IPS-18c (cell line): ENCODE data around the gene PLCH2.
"Not testable (repeated sequence)": the region's sequence is repeated elsewhere in the genome, so short reads cannot be mapped to it uniquely, and the experiment has no call there.

ENCODE experiments used
- H3K4me3 ChIP-seq: 2 replicates; pipeline ENCODE4 v1.7.0; 2013; ENCODE audit warnings: low read depth, mild to moderate bottlenecking, low read length, moderate library complexity; ENCODE audit not compliant: insufficient read depth
- H3K9me3 ChIP-seq: one replicate; pipeline ENCODE4 v1.6.1; 2013; ENCODE audit warnings: mild to moderate bottlenecking, low read length, moderate library complexity; ENCODE audit not compliant: control insufficient read depth, insufficient read depth

The PLCH2 gene

DNA sequence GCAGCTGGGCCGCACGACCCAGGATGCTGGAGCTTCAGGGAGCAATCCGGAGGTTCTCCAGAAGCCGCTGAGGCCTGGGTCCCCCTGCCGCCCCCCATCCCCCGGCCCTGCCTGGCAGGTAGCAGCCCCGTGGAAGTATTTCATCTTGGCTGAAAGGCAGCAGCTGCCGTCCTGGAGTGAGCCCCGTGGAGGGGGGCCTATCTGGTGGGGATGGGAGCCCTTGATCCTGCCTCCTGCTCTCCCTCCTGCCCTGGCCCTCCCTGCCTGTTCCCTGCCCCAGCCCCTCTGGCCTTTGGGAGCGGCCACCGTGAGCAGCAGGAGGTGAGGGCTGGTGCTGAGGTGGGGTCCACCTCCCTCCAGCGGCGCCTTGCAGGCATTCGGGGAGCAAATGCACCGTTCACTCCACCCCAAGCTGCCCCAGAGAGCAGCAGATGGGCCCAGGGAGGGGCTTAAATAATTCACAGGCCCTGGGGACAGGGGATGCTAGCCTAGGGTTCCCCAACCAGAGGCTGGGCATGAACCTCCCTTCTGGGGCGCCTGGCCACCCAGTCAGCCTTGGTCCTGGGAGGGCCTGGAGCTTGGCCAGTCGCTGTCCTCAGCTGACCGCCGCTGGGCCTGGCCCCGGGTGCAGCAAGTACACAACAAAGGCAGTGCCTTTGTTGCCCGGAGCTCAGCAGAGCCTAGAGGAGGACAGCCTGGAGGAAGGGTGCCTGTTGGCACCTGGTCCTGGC is 23.7 kb upstream of the PLCH2 start:
- no peak overlapping the region for H3K4me3 ChIP-seq

DNA sequence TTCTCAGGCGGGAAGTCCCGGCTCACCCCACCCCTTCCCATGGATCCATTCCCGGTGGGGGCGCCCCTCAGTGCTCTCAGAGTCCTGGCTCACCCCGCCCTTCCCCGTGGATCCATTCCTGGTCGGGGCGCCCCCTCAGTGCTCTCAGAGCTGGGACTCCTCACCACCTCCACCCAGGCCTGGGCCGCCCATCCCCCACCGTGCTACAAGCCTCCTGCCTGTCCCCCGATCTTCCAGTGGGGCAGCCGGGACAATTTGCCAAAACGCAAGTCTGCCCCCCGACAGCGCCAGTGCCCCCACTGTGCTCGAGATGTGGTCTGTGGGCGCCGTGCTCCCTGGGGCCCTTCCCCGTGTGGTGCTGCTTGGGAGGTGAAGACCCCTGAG is 23.2 kb upstream of the PLCH2 start:
- H3K9me3 ChIP-seq, result no peaks in the 10 kb centered on the region
- H3K4me3 ChIP-seq, result no peak overlapping the region

More for the DNA sequence above, 23.7 kb upstream of the PLCH2 start:
- no peaks in the 10 kb centered on the region for H3K9me3 ChIP-seq

DNA sequence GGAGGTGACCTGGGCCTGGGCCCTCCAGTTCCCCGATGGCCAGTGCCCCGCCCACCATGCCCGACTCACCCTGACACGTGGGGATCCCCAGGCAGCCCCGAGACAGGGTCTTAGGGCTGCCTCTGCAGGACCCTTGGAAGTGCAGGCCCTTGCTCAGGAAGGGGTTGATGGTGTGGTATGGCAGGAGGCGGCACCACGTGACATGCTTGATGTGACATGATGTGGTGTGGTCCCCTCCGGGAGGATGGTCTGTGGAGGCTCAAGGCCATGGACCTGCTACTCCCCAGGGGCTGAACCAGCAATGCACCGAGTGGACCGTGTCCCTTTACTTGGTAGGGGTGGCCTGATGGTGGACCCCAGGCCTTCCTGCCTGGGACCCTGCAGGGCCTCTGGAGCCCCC is 21.9 kb upstream of the PLCH2 start:
- H3K9me3 ChIP-seq, result no peaks in the 10 kb centered on the region
- no peak overlapping the region for H3K4me3 ChIP-seq

DNA sequence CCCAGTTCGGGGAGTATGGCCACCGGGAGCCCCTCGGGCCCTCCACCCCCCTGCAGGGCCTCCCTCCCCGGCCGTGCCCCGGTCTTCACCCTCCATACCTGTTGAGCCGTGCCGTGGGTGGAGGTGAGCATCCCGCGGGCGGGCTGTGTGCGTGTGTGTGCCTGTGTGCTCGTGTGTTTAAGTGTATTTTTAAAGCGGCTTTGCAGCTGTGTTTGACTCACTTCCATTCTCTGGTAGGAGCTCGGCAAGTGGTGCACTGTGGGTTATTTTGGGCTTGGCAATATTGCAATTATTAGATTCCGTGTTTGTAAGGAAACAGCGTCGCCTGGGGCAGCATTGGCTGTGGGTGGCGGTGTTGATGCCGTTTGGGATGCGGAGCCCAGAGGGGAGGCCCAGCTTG is 20.3 kb upstream of the PLCH2 start:
- no peak overlapping the region for H3K4me3 ChIP-seq
- no peaks in the 10 kb centered on the region for H3K9me3 ChIP-seq

DNA sequence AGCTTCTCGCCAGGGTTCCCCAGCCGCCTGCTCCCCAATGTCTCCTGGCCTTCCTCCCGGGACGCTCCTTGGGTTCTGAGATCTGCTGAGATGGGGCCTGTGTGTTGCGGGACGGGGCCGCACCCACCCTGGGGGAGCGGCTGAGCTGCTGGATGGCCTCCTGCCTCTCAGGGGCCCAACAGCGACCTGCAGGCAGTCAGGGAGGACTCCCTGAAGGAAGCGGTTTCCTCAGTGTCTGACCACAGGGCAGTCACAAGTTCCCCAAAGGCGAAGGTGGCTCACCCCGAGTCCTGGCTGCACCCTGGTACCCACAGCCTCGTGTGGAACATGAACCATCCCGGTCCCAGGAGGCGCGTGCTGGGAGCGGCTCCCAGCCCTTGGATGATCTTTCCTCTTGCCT is 18.6 kb upstream of the PLCH2 start:
- peaks cover 2% of the 10 kb centered on the region for H3K9me3 ChIP-seq
- H3K4me3 ChIP-seq, result no peak overlapping the region

DNA sequence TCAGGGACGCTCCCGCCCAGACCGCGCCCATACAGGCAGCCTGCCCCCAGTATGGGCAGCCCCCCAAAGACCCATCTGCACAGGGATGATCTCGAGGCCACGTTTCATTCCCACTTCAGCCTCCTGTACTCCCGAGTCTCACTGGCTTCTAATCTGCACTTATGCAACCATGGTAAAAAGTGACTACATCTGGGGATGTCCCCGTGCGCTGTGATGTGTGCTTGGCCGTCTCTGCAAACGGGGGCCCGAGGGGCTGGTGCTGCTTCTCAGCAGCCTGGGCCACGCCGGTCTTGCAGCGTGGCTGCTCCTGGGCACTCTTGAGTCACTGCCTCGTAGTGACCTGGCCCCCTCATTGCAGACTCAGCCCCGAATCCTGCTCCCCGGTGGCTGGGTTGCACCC is 17.4 kb upstream of the PLCH2 start:
- Histone ChIP-seq H3K4me3 (no peak overlapping the region), H3K9me3 (peaks cover 2% of the 10 kb centered on the region)

DNA sequence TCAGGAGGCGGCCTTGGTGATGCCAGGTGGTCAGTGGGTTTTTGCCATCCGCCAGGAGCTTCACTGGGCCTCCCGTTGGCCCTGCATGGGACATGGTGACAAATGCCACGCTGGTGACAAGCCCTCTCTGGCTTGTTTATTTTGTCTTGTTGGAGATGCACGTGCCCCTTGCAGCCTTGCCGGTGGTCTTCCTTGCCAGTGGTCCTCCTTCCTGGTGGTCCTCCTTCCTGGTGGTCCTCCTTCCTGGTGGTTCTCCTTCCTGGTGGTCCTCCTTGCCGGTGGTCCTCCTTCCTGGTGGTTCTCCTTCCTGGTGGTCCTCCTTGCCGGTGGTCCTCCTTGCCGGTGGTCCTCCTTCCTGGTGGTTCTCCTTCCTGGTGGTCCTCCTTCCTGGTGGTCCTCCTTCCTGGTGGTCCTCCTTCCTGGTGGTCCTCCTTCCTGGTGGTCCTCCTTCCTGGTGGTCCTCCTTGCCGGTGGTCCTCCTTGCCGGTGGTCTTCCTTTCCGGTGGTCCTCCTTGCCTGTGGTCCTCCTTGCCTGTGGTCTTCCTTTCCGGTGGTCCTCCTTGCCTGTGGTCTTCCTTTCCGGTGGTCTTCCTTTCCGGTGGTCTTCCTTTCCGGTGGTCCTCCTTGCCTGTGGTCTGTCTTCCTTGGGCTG is 16.9 kb upstream of the PLCH2 start:
- not testable (repeated sequence) for H3K4me3 ChIP-seq, H3K9me3 ChIP-seq

DNA sequence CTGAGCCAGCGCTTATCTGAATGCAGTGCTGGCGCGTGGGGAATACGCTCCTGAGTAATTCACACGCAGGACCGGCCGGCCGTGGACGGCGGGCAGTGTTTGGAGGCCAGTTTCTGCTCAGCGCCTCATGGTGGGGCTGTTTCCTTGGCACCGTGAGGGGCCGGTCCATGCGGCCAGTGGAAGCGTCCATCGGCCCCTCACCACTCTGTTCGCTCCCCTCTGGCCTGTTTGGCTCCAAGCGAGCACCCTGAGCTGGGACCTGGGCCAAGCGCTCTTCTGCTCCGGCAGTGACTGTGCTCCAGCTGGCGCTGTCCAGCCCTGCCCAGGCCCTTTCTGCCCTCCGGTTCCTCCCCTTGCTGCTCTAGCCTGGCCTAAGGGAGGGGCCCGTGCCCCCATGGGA is 16.3 kb upstream of the PLCH2 start:
- no peak overlapping the region for H3K4me3 ChIP-seq
- peaks cover 2% of the 10 kb centered on the region for H3K9me3 ChIP-seq

DNA sequence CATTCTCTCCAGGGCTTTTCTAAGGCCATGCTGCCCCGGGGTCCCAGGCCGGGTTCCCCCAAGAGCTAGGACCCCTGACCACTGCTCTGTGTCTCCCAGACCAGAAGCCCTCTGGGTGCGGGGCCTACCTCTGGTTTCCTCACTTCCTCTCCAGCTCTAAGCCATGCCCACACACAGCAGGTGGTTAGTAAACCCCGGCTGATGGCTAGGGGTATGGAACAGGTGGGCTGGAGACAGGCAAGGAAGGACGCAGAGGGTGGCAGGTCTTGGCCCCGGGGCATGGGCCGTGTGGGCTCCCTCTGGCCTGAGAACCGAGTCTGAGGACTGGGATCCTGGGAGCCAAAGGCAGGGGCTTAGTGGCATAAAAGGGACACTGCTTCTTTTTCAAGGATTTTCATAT is 15.9 kb upstream of the PLCH2 start:
- no peak overlapping the region for H3K4me3 ChIP-seq
- peaks cover 2% of the 10 kb centered on the region for H3K9me3 ChIP-seq

DNA sequence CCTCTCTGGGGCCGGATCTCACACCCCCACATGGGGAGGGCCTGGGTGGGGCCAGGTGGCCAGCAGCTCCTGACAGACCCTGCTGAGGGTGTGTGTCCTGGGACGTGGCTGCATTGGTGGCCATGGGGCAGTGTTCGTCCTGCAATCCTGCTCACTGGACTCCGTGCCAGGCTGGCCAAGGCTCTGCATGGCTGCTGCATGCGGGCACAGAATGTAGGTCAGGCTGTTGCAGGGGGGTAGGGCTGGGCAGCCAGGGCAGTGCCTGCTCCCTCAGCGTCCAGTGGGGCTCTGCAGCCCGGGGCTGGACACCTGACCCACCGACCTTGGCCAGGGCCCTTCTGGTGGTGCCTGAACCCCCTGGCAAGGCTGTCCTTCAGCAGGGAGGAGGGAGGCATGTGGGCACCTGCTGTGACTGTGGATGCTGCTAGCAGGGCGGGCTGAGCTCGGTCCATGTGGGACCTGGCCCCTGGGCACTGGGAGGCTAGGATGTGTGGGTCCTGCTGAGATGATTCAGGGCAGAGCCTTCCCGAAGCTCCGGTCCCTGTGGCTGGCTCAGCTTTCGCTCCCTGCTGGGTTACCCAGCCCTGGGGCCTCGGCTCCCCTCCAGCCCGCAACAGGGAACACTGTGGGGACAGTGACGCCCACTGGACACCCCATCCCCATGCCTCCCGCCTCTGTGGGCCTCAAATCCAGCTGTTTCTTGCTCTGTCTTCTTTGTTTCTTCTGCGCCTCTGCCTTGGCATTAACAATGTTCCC is 14.9 kb upstream of the PLCH2 start:
- Histone ChIP-seq H3K4me3 (no peak overlapping the region), H3K9me3 (peaks cover 2% of the 10 kb centered on the region)

DNA sequence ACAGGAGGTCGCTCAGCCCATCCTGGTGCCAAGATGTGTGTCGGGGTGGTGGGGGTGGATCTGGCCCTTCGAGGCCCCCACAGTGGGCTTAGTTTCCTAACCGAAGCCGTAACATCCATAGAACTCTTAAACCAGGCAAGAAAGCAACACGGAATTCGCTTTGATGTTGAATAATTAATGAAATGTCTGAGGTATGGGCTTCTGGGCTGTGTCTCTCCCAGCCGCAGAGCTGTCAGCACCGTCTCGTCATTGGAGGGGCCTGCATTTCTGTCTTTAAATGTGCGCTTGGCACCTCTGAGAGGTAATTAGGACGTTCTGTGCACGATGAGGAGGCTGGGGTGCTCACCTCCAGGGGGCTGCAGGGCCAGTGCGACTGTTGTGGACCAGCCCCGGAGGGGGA is 13.3 kb upstream of the PLCH2 start:
- Histone ChIP-seq H3K4me3 (no peak overlapping the region), H3K9me3 (peaks cover 2% of the 10 kb centered on the region)

DNA sequence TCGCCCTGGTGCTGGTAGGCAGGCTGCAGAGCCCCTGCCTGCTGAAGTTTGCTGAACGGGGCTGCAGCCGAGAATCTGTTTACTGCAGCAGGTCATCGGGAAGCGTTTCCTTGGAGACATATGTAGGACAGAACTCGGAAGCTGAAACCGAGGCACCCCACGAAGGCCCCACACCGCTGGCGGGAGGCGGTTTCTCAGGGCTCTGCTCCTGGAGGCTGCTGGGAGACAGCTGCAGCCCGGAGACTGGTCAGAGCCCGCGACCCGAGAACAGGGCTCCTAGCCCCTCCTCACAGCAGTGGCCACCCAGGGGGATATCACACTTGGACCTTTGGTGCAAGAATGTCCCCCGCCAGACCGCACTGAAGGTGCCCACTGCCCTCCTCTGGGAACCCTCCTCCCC is 12.7 kb upstream of the PLCH2 start:
- Histone ChIP-seq H3K9me3 (peaks cover 2% of the 10 kb centered on the region), H3K4me3 (no peak overlapping the region)

DNA sequence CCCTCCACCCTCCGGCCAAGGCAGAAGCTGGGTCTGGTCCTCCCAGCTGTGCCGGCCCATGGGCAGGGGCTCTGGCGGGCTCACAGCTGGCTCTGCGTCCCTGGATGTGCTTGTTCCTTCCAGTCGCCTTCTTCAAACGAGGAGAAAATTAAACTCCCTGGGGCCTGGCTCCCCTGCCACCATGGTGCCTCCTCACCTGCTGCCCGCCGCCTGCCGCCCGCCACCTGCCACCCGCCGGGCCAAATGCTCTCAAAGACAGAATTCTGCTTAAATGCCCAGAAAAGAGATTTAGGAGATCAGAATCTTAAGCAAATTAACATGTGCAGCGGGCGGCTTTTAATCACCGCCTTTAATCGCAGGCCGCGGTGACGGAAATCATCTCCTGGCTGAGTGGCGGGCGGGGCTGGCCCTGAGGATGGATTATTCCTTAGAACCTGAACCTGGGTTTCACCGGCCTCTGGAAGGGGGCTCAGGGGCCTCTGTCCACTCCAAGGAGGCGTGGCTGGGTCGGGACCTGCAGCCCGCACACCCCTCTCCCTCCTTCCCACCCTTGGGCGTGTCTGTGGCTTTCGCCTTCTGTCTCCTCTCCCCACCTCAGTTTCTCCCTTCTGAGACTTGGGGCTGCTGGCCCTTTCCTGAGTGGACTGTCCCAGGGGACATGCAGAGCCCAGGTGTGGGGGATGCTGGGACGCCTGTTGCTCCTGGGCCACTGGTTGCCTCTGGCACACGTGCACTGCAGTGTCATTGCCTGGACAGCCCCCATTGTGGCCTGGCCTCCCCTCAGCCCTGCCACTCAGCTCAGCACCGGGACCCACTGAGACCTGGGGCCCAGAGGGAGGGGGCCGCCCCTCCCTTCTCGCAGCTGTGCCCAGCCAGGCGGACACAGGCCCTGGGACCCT is 10.5 kb upstream of the PLCH2 start:
- Histone ChIP-seq H3K9me3 (peaks cover 5% of the 10 kb centered on the region), H3K4me3 (no peak overlapping the region)

DNA sequence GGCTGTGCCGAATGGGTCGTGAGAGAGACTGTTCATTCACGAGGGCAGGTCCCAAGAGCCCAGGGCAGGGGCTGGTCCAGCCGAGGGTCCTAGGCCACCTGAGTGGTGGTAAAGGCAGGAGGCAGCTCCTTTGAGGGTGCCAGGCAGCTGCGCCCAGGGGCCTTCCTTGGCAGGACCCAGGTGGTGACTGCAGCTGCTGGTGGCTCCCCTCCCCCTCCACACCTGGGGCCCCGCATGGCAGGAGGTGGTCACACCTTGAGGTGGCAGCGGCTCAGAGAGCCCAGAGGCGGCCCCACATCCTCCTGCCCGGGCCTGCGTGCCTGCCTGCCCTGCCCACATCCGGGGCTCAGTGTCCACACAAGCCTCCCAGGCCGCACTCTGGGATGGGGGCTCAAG is 9.8 kb upstream of the PLCH2 start:
- H3K4me3 ChIP-seq, result no peak overlapping the region

DNA sequence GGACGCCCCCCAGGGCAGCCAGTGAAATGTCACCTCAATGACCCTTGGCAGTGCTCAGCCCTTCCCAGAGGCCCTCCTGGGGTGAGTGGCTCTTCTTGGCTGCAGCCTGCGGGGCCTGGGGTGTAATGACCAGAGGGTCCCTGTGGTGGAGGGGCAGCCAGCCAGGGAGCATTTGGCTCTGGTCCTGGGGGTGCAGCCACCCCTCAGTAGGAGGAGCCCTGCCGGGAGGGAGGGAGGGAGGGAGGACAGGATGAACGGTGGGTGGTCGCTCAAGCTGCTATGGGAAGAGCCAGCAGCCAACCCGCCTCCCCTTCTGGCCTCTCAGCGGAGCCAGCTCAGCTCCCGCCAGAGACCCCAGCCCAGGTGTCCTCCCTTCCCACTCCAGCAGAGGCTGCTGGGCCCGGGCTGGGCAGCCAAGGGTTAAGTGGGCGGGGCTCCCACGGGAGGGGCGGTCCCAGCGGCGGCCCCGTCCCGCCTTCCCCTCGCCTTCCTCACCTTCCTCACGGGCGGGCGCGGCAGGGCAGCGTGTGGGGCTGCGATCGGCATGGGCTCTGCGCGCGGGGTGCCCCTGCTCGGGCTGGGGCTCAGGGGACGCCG is 9.0 kb upstream of the PLCH2 start:
- Histone ChIP-seq H3K9me3 (peaks cover 3% of the 10 kb centered on the region), H3K4me3 (peak overlapping the region; percentile 40; the same call in 1 of the 2 replicates)

More for the DNA sequence above, 9.8 kb upstream of the PLCH2 start:
- peaks cover 5% of the 10 kb centered on the region for H3K9me3 ChIP-seq

DNA sequence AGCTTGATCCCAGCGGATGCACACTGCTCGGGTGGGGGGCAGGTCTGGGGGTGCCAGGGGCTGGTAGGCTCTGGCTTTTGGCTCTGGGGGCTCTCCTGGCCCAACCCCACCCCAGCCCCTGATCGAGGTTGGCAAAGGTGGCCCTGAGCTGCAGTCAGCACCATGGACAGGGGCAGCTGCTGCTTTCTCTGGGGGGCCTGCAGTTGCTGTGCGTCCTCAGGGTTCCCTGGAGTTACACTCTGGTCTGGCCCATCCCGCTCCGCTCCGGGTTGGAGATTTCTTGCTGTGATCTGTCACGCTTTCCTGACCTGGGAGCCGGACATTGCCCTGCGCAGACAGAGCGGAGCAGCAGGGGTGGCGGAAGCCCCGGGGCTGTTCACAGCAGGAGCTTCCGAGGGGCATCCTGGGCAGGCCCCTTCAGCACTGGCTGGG is 8.0 kb upstream of the PLCH2 start:
- Histone ChIP-seq H3K9me3 (peaks cover 3% of the 10 kb centered on the region), H3K4me3 (no peak overlapping the region)

DNA sequence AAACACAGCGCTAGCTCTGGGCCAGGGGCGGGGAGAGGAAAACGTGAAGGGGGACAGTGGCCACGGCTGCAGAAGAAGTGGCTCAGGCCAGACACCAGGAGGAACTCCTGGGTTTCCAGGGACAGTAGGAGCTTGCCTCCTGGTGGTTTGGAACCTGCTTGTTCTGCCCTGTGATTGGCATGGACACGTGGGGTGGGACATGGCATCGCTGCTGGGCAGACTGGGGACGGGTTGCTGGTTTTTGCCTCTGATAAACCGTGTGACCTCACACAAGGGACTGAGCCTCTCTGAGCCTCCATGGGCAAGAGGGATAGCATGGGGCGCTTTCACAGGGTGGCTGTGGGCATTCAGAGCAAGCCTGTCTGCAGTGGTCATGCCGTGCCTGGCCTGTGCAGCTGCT is 7.5 kb upstream of the PLCH2 start:
- peaks cover 3% of the 10 kb centered on the region for H3K9me3 ChIP-seq
- no peak overlapping the region for H3K4me3 ChIP-seq
